Ishikawa (cell line): ENCODE measurements around the gene SAE1.

Source experiments
- CEBPB ChIP-seq: IDR thresholded peaks from 2 replicates; pipeline ENCODE4 v1.6.1; 2012
- CREB1 ChIP-seq: IDR thresholded peaks from 2 replicates; pipeline ENCODE4 v1.6.1; 2012; ENCODE audit warnings: low read depth
- EGR1 ChIP-seq: IDR thresholded peaks from 2 replicates; pipeline ENCODE4 v1.6.1; 2012
- EP300 ChIP-seq: IDR thresholded peaks from 2 replicates; pipeline ENCODE4 v1.6.1; 2012; ENCODE audit warnings: borderline replicate concordance
- FOXM1 ChIP-seq: IDR thresholded peaks from 2 replicates; pipeline ENCODE4 v1.6.1; 2012; ENCODE audit warnings: low read depth, borderline replicate concordance
- NFIC ChIP-seq: IDR thresholded peaks from 2 replicates; pipeline ENCODE4 v1.6.1; 2012
- RAD21 ChIP-seq: IDR thresholded peaks from 2 replicates; pipeline ENCODE4 v1.6.1; 2012; ENCODE audit warnings: low read depth
- REST ChIP-seq: IDR thresholded peaks from 2 replicates; pipeline ENCODE4 v1.6.1; 2012; ENCODE audit warnings: low read depth, mild to moderate bottlenecking
- TAF1 ChIP-seq: IDR thresholded peaks from 2 replicates; pipeline ENCODE4 v1.6.1; 2012; ENCODE audit warnings: low read depth, mild to moderate bottlenecking
- TEAD4 ChIP-seq: IDR thresholded peaks from 2 replicates; pipeline ENCODE4 v1.6.1; 2012
- YY1 ChIP-seq: IDR thresholded peaks from 2 replicates; pipeline ENCODE4 v1.6.1; 2012; ENCODE audit warnings: low read depth
- TF ChIP-seq, protein P1 (sequence below): IDR thresholded peaks from 2 replicates; pipeline ENCODE4 v1.6.1; 2012
- TF ChIP-seq, protein P2 (sequence below): IDR thresholded peaks from 2 replicates; pipeline ENCODE4 v1.6.1; 2012

- TF ChIP-seq RAD21: no peak
- no peak for TF ChIP-seq CREB1
- TF ChIP-seq FOXM1: no peak
- no peak for TF ChIP-seq NFIC
- no peak for TF ChIP-seq TAF1
- TF ChIP-seq YY1: no peak
- no peak for TF ChIP-seq EP300
- no peak for TF ChIP-seq TEAD4
- TF ChIP-seq CEBPB: no peak
- no peak for TF ChIP-seq REST
- TF ChIP-seq, protein P1, sequence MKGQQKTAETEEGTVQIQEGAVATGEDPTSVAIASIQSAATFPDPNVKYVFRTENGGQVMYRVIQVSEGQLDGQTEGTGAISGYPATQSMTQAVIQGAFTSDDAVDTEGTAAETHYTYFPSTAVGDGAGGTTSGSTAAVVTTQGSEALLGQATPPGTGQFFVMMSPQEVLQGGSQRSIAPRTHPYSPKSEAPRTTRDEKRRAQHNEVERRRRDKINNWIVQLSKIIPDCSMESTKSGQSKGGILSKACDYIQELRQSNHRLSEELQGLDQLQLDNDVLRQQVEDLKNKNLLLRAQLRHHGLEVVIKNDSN: no peak
- TF ChIP-seq, protein P2, sequence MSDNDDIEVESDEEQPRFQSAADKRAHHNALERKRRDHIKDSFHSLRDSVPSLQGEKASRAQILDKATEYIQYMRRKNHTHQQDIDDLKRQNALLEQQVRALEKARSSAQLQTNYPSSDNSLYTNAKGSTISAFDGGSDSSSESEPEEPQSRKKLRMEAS: no peak
- TF ChIP-seq EGR1: no peak
These were observed 31.0 kb upstream of the SAE1 start for GRCh38 chr19:47099576-47100050.
